H9 (cell line): ENCODE measurements around the gene EPHB2. TPM values are rescaled to one million over a fixed set of nuclear protein-coding genes. Genes with fewer than 3 reads are reported as not detected.

Source experiments
- DNase-seq: peaks from one replicate; pipeline ENCODE4 v3.0.0-alpha.2; 2017
- H2AFZ ChIP-seq: one replicate; pipeline ENCODE4 v1.6.1; 2013; ENCODE audit warnings: mild to moderate bottlenecking, low read length, control low read depth, moderate library complexity
- H2AK5ac ChIP-seq: 2 replicates; pipeline ENCODE4 v1.6.1; 2013; ENCODE audit warnings: low read length, control low read depth, mixed read lengths; ENCODE audit not compliant: insufficient read length
- H2BK120ac ChIP-seq: one replicate; pipeline ENCODE4 v1.6.1; 2013; ENCODE audit warnings: low read depth, mild to moderate bottlenecking, low read length, control low read depth, inconsistent platforms; ENCODE audit not compliant: poor library complexity, severe bottlenecking
- H2BK12ac ChIP-seq: 2 replicates; pipeline ENCODE4 v1.6.1; 2013; ENCODE audit warnings: low read length, control low read depth, mixed read lengths, low read depth; ENCODE audit not compliant: insufficient read length
- H2BK15ac ChIP-seq: 2 replicates; pipeline ENCODE4 v1.6.1; 2013; ENCODE audit warnings: low read depth, low read length, control low read depth
- H2BK20ac ChIP-seq: one replicate; pipeline ENCODE4 v1.6.1; 2013; ENCODE audit warnings: low read depth, mild to moderate bottlenecking, low read length, control low read depth, inconsistent platforms; ENCODE audit not compliant: poor library complexity, severe bottlenecking
- H2BK5ac ChIP-seq: 2 replicates; pipeline ENCODE4 v1.6.1; 2013; ENCODE audit warnings: low read length, control low read depth, mixed read lengths; ENCODE audit not compliant: insufficient read length
- H3K14ac ChIP-seq: 2 replicates; pipeline ENCODE4 v1.6.1; 2013; ENCODE audit warnings: low read length, control low read depth; ENCODE audit not compliant: insufficient read depth
- H3K18ac ChIP-seq: 2 replicates; pipeline ENCODE4 v1.6.1; 2013; ENCODE audit warnings: low read depth, mild to moderate bottlenecking, mixed read lengths, low read length, control low read depth; ENCODE audit not compliant: insufficient read length
- H3K23ac ChIP-seq: 2 replicates; pipeline ENCODE4 v1.6.1; 2013; ENCODE audit warnings: low read length, control low read depth, mixed read lengths, low read depth; ENCODE audit not compliant: insufficient read length
- H3K23me2 ChIP-seq: 2 replicates; pipeline ENCODE4 v1.6.1; 2013; ENCODE audit warnings: low read depth, mild to moderate bottlenecking, mixed read lengths, low read length, control low read depth; ENCODE audit not compliant: insufficient read length, poor library complexity, severe bottlenecking
- H3K27ac ChIP-seq: 2 replicates; pipeline ENCODE4 v1.5.1; 2013; ENCODE audit warnings: low read length, control low read depth, mixed read lengths, low read depth; ENCODE audit not compliant: insufficient read length
- H3K27me3 ChIP-seq: 2 replicates; pipeline ENCODE4 v1.6.1; 2013; ENCODE audit warnings: low read length, control low read depth, inconsistent platforms; ENCODE audit not compliant: insufficient read depth
- H3K4ac ChIP-seq: 2 replicates; pipeline ENCODE4 v1.6.1; 2013; ENCODE audit warnings: low read depth, mild to moderate bottlenecking, control low read depth, inconsistent platforms, low read length, moderate library complexity
- H3K4me1 ChIP-seq: 2 replicates; pipeline ENCODE4 v1.6.1; 2013; ENCODE audit warnings: low read length, control low read depth, inconsistent platforms; ENCODE audit not compliant: insufficient read depth
- H3K4me2 ChIP-seq: 2 replicates; pipeline ENCODE4 v1.6.1; 2013; ENCODE audit warnings: low read length, control low read depth, mixed read lengths; ENCODE audit not compliant: insufficient read length, insufficient read depth
- H3K56ac ChIP-seq: 2 replicates; pipeline ENCODE4 v1.6.1; 2013; ENCODE audit warnings: low read depth, mild to moderate bottlenecking, mixed read lengths, low read length, control low read depth; ENCODE audit not compliant: insufficient read length
- H3K79me1 ChIP-seq: 2 replicates; pipeline ENCODE4 v1.6.1; 2013; ENCODE audit warnings: low read depth, mild to moderate bottlenecking, moderate library complexity, low read length, control low read depth, inconsistent platforms; ENCODE audit not compliant: insufficient read depth, poor library complexity, severe bottlenecking
- H3K79me2 ChIP-seq: 2 replicates; pipeline ENCODE4 v1.6.1; 2013; ENCODE audit warnings: low read length, control low read depth, inconsistent platforms; ENCODE audit not compliant: insufficient read depth
- H3K9ac ChIP-seq: 2 replicates; pipeline ENCODE4 v1.6.1; 2013; ENCODE audit warnings: low read length, control low read depth, mixed read lengths; ENCODE audit not compliant: insufficient read length; ENCODE audit errors: extremely low read depth
- H3K9me3 ChIP-seq: one replicate; pipeline ENCODE4 v1.6.1; 2013; ENCODE audit warnings: low read depth, low read length, inconsistent platforms; ENCODE audit not compliant: control insufficient read depth
- H3T11ph ChIP-seq: one replicate; pipeline ENCODE4 v1.6.1; 2013; ENCODE audit warnings: mild to moderate bottlenecking, low read length, control low read depth, inconsistent platforms
- H4K20me1 ChIP-seq: one replicate; pipeline ENCODE4 v1.6.1; 2013; ENCODE audit not compliant: control insufficient read depth, insufficient read length, insufficient read depth
- H4K5ac ChIP-seq: 2 replicates; pipeline ENCODE4 v1.6.1; 2013; ENCODE audit warnings: low read depth, mild to moderate bottlenecking, mixed read lengths, low read length, control low read depth; ENCODE audit not compliant: insufficient read length
- H4K8ac ChIP-seq: replicated peaks from 2 replicates; pipeline ENCODE4 v1.6.1; 2013; ENCODE audit warnings: low read length, control low read depth, mixed read lengths, low read depth; ENCODE audit not compliant: insufficient read length
- H4K91ac ChIP-seq: 2 replicates; pipeline ENCODE4 v1.6.1; 2013; ENCODE audit warnings: low read depth, mild to moderate bottlenecking, moderate library complexity, mixed read lengths, low read length, control low read depth; ENCODE audit not compliant: insufficient read length
- H3K27ac Mint-ChIP-seq, 3 experiments: 2 replicates in 2 of 3; 3 replicates in 1 of 3; pipeline ENCODE4 v1.8.0; 2020 to 2021; ENCODE audit warnings: mixed read lengths in 3 of 3, mild to moderate bottlenecking in 1 of 3, moderate library complexity in 1 of 3
- H3K27me3 Mint-ChIP-seq: 2 replicates; pipeline ENCODE4 v1.8.0; 2021; ENCODE audit warnings: low read depth, mild to moderate bottlenecking, moderate library complexity, mixed read lengths
- H3K36me3 Mint-ChIP-seq, 3 experiments: 2 replicates in 2 of 3; 3 replicates in 1 of 3; pipeline ENCODE4 v1.8.0; 2020 to 2021; ENCODE audit warnings: low read depth in 3 of 3, mixed read lengths in 3 of 3; ENCODE audit not compliant: insufficient read depth in 1 of 3
- H3K4me1 Mint-ChIP-seq, 2 experiments: 2 replicates each; pipeline ENCODE4 v1.8.0; 2020; ENCODE audit warnings: mixed read lengths in 2 of 2
- H3K4me3 Mint-ChIP-seq, 2 experiments: 2 replicates in 1 of 2; 3 replicates in 1 of 2; pipeline ENCODE4 v1.8.0; 2020 to 2021; ENCODE audit warnings: mild to moderate bottlenecking in 2 of 2, mixed read lengths in 2 of 2, moderate library complexity in 1 of 2
- H3K9me3 Mint-ChIP-seq, 2 experiments: 2 replicates in 1 of 2; 3 replicates in 1 of 2; pipeline ENCODE4 v1.8.0; 2020; ENCODE audit warnings: mild to moderate bottlenecking in 2 of 2, mixed read lengths in 2 of 2, moderate library complexity in 1 of 2
- WGBS: extraction: QIAGEN DNeasy Blood & Tissue Kit; methylation state at CpG from one replicate; pipeline ENCODE4 v1.1.7; 2013; ENCODE audit warnings: missing lambda C conversion rate, low lambda C conversion rate, mixed read lengths; ENCODE audit not compliant: insufficient read length; ENCODE audit errors: extremely low coverage; 5-methylcytosine and 5-hydroxymethylcytosine counted together
- total RNA-seq: library from RNA; stranded (reverse); gene quantifications from 2 replicates; pipeline ENCODE4 v1.2.1, GENCODE V29; 2021
- TF ChIP-seq, protein P1 (sequence below): fragments of 200-600 bp; sonication (generic); conservative IDR thresholded peaks from 3 replicates; pipeline ENCODE4 v1.8.0; 2021; ENCODE audit warnings: antibody characterized with exemption, mild to moderate bottlenecking

The EPHB2 gene
- total RNA-seq, 1 experiment from 2014 or later, result 9.5 TPM

DNA sequence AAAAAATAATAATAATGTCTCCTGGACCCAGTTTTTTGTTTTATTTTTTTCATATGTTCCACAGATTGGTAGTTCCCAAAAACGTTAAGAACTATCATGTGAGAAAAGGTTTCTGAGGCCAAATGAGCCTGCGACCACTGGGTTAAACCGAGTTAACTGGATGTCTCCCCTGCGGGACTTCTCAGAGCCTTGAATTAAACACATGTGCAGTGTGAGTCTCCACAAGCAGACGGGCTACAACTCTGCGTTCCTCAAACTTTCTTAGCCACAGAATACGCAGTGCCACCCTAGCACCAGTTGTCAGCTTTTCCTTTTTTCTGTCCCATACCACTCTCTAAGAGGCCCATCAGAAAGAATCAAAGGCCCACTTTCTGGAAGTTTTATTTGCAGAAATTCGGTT, 164.1 kb downstream of the EPHB2 start:
- Histone ChIP-seq H2AFZ (no peak overlapping the region), H2BK120ac (no peak overlapping the region), H4K91ac (no peak overlapping the region), H3T11ph (no peak overlapping the region), H3K9me3 (no peaks in the 10 kb centered on the region), H2BK15ac (no peak overlapping the region), H3K27ac (no peak overlapping the region), H3K4me1 (no peaks in the 10 kb centered on the region), H4K20me1 (no peaks in the 10 kb centered on the region), H3K23ac (no peak overlapping the region), H3K18ac (no peak overlapping the region), H3K79me2 (no peaks in the 10 kb centered on the region), H2BK20ac (no peak overlapping the region), H3K4me2 (no peak overlapping the region), H3K23me2 (no peaks in the 10 kb centered on the region), H3K14ac (no peak overlapping the region), H2AK5ac (no peak overlapping the region), H3K27me3 (no peaks in the 10 kb centered on the region), H3K79me1 (no peaks in the 10 kb centered on the region), H3K56ac (no peak overlapping the region), H4K5ac (no peak overlapping the region), H2BK5ac (no peak overlapping the region), H4K8ac (no peak overlapping the region), H3K4ac (no peak overlapping the region), H3K9ac (no peak overlapping the region), H2BK12ac (no peak overlapping the region)
- H3K4me1 Mint-ChIP-seq, result peaks cover 25 to 40% of the 10 kb centered on the region in 2 experiments
- no peaks in the 10 kb centered on the region for H3K9me3 Mint-ChIP-seq
- H3K27me3 Mint-ChIP-seq, result no peaks in the 10 kb centered on the region
- H3K36me3 Mint-ChIP-seq, result no peaks in the 10 kb centered on the region
- H3K4me3 Mint-ChIP-seq, result no peak overlapping the region
- TF ChIP-seq, protein P1, sequence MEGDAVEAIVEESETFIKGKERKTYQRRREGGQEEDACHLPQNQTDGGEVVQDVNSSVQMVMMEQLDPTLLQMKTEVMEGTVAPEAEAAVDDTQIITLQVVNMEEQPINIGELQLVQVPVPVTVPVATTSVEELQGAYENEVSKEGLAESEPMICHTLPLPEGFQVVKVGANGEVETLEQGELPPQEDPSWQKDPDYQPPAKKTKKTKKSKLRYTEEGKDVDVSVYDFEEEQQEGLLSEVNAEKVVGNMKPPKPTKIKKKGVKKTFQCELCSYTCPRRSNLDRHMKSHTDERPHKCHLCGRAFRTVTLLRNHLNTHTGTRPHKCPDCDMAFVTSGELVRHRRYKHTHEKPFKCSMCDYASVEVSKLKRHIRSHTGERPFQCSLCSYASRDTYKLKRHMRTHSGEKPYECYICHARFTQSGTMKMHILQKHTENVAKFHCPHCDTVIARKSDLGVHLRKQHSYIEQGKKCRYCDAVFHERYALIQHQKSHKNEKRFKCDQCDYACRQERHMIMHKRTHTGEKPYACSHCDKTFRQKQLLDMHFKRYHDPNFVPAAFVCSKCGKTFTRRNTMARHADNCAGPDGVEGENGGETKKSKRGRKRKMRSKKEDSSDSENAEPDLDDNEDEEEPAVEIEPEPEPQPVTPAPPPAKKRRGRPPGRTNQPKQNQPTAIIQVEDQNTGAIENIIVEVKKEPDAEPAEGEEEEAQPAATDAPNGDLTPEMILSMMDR, result no peak
- H3K27ac Mint-ChIP-seq, result no peak overlapping the region
- no peak for DNase-seq
- no CpG with 5 or more reads among the region's 8 CpGs for WGBS
